Large intestine (tissue), 3 donors: ENCODE results near the gene MYO5A. TPM values are rescaled to one million over a fixed set of nuclear protein-coding genes. Genes with fewer than 3 reads are reported as not detected.
"Not testable (repeated sequence)": the region's sequence is repeated elsewhere in the genome, so short reads cannot be mapped to it uniquely, and the experiment has no call there.

Experiments used
- DNase-seq, 2 donors: peaks; one replicate each; pipeline versions ENCODE4 v3.0.0 to v3.0.0-alpha.2; 2013
- H3K27ac ChIP-seq: one replicate; pipeline ENCODE4 v1.5.1; 2013; ENCODE audit warnings: low read length
- H3K27me3 ChIP-seq: 2 replicates; pipeline ENCODE4 v1.6.1; 2013; ENCODE audit warnings: low read length; ENCODE audit not compliant: control insufficient read depth, insufficient read depth
- H3K36me3 ChIP-seq: 2 replicates; pipeline ENCODE4 v1.6.1; 2013; ENCODE audit warnings: low read length; ENCODE audit not compliant: control insufficient read depth, insufficient read depth
- H3K4me1 ChIP-seq: one replicate; pipeline ENCODE4 v1.6.1; 2013; ENCODE audit warnings: low read length; ENCODE audit not compliant: control insufficient read depth, insufficient read depth
- H3K4me3 ChIP-seq: one replicate; pipeline ENCODE4 v1.5.1; 2013; ENCODE audit warnings: low read length
- H3K9me3 ChIP-seq: one replicate; pipeline ENCODE4 v1.6.1; 2013; ENCODE audit warnings: mild to moderate bottlenecking, low read depth, low read length, moderate library complexity; ENCODE audit not compliant: control insufficient read depth
- WGBS: methylation state at CpG from one replicate; pipeline ENCODE4 v1.1.5; 2013; ENCODE audit warnings: low lambda C conversion rate; ENCODE audit not compliant: insufficient coverage; 5-methylcytosine and 5-hydroxymethylcytosine counted together
- polyA plus RNA-seq: library from polyadenylated mRNA; unstranded; fragments of 120-200 nt; gene quantifications from one replicate; pipeline ENCODE4 v1.2.1, GENCODE V29; 2013

MYO5A gene
- polyA plus RNA-seq, 1 donor: 6.0 TPM

DNA sequence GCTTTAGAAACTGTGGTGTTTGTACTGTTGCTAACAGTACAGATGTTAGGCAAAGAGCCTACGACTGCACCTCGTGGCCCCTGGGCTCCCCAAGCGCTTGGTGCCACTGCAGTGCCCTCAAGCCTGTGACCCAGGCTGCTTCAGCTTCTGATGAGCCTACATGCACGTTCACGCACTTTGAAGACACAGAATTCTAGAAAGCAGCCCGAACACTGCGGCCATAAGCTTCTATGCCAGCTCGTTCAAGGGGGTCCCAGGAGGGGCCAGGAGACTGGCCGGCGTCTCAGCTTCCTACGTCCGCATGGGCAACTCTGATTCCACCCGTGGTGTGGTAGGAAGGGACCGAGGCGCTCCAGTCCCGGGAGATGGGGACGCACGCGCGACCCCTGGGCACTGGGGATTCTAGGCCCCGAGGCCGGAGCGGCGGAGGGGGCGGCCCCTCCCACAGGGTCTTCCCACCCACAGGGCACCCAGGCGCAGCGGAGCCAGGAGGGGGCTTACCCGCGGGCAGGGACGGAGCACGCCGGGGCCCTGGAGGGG is 233.7 kb downstream of the MYO5A start:
- WGBS: no CpG with 5 or more reads among the region's 32 CpGs
- H3K27me3 ChIP-seq: peaks cover 5% of the 10 kb centered on the region
- peak overlapping the region; percentile 45 for H3K4me3 ChIP-seq
- no peaks in the 10 kb centered on the region for H3K36me3 ChIP-seq
- DNase-seq: peak in 1 of 2 donors; percentile 45
- H3K27ac ChIP-seq: peak overlapping the region; percentile 33
- no peaks in the 10 kb centered on the region for H3K4me1 ChIP-seq
- H3K9me3 ChIP-seq: no peaks in the 10 kb centered on the region

DNA sequence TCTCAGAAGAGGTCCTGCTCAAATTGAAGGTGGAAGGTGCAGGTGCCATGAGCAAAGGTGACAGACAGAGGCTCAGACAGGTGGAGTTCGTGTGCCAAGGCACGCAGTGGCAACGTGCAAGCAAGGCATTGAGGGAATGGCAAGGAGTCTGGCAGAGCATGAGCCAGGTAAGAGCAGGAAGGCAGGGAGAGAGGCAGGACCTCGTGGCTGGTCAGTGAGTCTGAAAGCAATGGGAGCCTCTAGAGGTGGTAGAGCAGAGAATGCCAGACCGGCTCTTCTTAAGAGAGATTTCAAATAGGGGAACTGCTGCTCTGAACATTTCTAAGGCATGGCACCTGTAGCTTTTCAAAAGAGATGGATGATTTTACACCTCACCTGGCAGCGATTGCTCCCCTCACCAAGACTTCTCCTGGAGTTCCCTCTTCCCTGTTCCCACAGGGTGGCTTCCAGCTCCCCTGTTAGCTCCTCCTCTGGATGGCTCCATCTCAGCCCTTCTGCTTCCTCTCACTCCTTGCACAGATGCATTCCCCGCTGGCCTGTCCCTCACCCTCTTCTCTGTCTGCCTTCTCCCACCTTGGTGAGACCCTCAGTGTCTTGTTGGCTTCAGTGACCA is 235.8 kb downstream of the MYO5A start:
- DNase-seq: no peak
- Histone ChIP-seq H3K27ac (no peak overlapping the region), H3K4me1 (peaks cover 13% of the 10 kb centered on the region), H3K4me3 (no peak overlapping the region), H3K27me3 (peaks cover 5% of the 10 kb centered on the region), H3K36me3 (no peaks in the 10 kb centered on the region), H3K9me3 (no peaks in the 10 kb centered on the region)
- WGBS: 89% methylated on average over 3 of the region's 7 CpGs

DNA sequence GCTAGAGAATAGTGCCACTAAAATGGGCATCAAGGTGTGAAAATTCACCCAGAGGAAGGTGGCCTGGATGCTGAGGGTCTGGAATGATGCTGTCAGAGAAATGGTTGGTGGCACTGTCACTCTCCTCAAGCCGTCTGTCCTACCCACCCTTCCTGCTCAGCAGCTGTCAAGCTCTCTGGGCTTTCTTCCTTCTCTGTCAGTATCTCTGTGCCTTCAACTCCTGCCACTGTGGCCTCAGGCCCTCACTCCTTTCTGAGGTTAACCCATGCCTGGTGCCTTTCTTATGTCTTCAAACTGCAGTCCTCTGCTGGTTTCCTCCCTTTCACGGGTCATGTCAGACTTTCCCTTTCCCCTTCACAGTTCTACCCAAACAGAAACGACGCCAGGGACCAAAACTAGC is 237.5 kb downstream of the MYO5A start:
- no CpG with 5 or more reads among the region's 4 CpGs for WGBS
- DNase-seq: no peak
- no peak overlapping the region for H3K4me3 ChIP-seq
- H3K27me3 ChIP-seq: peaks cover 5% of the 10 kb centered on the region
- peaks cover 13% of the 10 kb centered on the region for H3K4me1 ChIP-seq
- H3K36me3 ChIP-seq: no peaks in the 10 kb centered on the region
- no peak overlapping the region for H3K27ac ChIP-seq
- no peaks in the 10 kb centered on the region for H3K9me3 ChIP-seq

DNA sequence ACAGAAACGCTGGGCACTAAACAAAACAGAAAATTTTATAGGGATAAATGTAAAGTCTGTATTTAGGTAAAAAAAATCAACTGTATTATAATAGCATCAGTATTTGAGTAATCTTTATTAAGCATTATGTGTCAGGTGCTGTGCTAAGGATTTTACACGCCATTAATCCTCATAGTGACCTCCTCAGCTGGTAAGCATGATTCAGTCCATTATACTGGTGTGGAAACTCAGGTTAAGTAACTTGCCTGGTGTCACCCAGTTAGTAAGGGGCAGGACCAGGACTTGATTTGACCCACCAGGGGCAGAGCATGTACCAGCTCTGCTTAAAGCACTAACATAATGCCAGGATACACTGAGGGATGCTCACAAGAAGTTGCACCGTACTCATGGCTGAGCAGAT is 237.9 kb downstream of the MYO5A start:
- Histone ChIP-seq H3K27me3 (peaks cover 5% of the 10 kb centered on the region), H3K27ac (no peak overlapping the region), H3K4me1 (peaks cover 13% of the 10 kb centered on the region), H3K4me3 (no peak overlapping the region), H3K9me3 (peaks cover 2% of the 10 kb centered on the region), H3K36me3 (no peaks in the 10 kb centered on the region)
- WGBS: 71% methylated on average over 1 of the region's 3 CpGs
- no peak for DNase-seq

DNA sequence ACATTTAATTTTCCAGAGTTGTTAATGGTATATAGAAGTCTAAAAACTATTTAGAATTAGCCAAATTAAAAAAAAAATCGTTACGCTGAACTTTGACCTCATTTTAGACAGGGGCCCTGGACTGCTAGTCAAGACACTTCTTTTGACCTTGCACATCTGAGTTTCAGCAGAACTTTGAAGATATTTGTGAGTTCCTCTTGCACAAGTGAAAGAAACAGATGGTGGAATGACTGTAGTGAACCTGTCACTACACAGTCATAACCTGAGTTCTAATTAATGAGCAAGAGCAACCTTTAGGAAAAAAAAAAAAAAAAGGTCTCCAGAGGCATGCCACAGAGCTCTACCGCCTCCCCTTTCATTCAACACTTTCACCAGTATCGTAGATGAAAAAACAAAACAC is 238.4 kb downstream of the MYO5A start:
- H3K27ac ChIP-seq: no peak overlapping the region
- H3K9me3 ChIP-seq: peaks cover 6% of the 10 kb centered on the region
- peaks cover 13% of the 10 kb centered on the region for H3K4me1 ChIP-seq
- 86% methylated on average over 1 of the region's 4 CpGs for WGBS
- DNase-seq: no peak
- peaks cover 5% of the 10 kb centered on the region for H3K27me3 ChIP-seq
- no peak overlapping the region for H3K4me3 ChIP-seq
- H3K36me3 ChIP-seq: no peaks in the 10 kb centered on the region

DNA sequence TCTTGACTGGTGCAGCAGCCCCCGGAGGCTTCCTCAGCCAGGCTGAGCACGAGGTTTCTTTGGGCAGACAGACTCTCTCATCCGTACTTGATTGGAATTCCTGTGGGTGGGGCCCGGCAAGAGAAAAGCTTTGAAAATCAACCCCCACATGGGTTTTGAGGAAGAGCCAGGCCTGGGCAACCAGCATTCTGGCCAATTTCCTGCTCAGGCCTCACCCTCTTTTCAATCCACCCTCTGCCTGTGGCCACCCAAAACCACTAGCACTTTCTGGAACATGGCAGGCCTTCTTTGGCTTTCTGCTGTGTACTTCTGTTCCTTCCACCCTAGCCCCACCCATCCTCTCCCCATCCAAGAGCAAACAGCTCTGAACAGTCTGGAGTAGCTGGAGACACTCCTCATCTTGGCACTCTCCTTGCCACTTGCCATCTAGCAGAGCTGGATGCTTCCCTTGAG is 239.0 kb downstream of the MYO5A start:
- H3K27ac ChIP-seq: no peak overlapping the region
- H3K36me3 ChIP-seq: no peaks in the 10 kb centered on the region
- no CpG with 5 or more reads among the region's 4 CpGs for WGBS
- H3K4me1 ChIP-seq: peaks cover 13% of the 10 kb centered on the region
- H3K27me3 ChIP-seq: peaks cover under 1% of the 10 kb centered on the region
- H3K9me3 ChIP-seq: peaks cover 9% of the 10 kb centered on the region
- H3K4me3 ChIP-seq: no peak overlapping the region
- DNase-seq: no peak

DNA sequence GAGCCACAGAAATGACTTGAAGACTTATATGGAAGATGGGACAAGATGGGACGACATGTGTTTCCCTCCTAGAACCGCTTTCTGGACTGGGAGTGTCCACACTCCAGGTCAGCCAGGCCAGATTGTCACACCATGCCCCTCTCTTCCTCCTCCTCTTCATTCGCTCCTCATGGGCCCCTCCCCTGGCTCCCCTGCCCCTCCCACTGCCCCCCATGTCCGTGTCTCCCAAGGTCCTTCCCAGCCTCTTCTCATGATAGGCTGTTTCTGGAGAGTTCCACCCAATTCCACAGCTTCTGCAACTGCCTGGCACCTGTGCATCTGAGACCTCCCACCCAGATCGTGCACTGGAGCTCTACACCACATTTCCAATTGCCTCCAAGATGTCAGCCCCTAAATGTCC is 239.7 kb downstream of the MYO5A start:
- WGBS: no CpG with 5 or more reads among the region's 5 CpGs
- Histone ChIP-seq H3K9me3 (peaks cover 9% of the 10 kb centered on the region), H3K27me3 (no peaks in the 10 kb centered on the region), H3K27ac (peak overlapping the region; percentile 26), H3K4me3 (no peak overlapping the region), H3K36me3 (no peaks in the 10 kb centered on the region), H3K4me1 (peaks cover 13% of the 10 kb centered on the region)
- no peak for DNase-seq

DNA sequence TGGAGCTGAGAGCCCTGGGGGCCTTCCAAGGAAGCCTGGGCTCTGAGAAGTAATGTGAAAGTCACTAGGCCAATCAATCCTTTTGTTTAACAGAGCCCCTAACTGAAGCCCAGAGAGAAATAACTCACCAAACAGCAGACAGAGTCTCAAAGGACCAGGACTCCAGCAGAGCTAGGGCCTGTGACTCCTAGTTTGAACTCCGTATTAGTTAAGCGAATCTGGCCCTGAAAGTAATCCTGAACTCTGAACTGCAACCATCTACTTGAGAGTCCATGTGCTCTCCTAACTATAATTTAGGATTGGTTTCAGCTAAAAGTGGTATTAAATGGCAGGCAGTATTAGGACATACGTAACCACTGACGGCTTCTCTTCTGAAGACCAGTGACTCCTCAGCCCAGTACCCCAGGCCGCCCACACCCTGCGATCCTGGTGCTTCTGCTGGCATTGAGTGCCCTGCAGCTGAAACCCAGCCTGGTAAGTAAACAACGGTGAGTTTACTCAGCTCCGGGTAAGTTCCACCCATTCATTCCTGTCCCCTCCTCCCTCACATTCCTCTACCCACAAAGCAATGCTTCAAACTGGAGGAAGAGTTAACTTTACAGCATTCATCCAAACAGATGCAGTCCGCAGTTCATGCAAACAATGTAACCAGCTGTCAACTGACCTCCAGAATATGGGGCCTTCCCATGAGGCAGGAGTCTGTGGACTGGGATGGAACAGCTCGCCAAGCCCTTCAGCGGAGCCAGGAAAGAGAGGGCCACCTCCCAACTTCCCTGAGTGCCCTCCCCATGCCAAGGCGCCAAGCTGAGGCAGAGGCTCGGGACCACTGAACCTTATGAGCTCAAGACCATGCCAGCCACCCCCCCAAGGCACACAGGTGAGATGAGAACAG is 240.4 kb downstream of the MYO5A start:
- Histone ChIP-seq H3K27me3 (no peaks in the 10 kb centered on the region), H3K4me1 (peaks cover 13% of the 10 kb centered on the region), H3K4me3 (no peak overlapping the region), H3K27ac (peak overlapping the region; percentile 54), H3K36me3 (no peaks in the 10 kb centered on the region), H3K9me3 (peaks cover 9% of the 10 kb centered on the region)
- DNase-seq: peak; percentile 67 to 82
- no CpG with 5 or more reads among the region's 13 CpGs for WGBS

DNA sequence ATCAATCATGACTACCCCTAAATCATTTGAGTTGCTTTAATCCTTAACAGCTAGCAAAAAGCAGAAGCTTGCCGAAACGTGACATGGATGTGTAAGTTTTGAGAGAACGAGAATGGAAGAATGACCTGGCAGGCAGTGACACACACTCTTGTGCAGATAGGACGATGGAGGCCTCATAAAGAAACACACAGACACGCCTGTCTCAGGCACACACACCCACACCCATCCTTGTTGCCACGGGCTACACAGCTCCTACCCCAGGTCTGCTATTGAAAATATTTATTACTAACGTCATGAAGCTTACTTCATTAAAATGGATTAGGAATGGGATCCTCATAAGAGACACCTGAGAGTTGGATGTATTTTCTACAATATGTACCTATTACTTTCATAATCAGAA is 241.6 kb downstream of the MYO5A start:
- Histone ChIP-seq H3K27ac (peak overlapping the region; percentile 54), H3K27me3 (no peaks in the 10 kb centered on the region), H3K9me3 (peaks cover 9% of the 10 kb centered on the region), H3K4me3 (no peak overlapping the region), H3K4me1 (peaks cover 13% of the 10 kb centered on the region), H3K36me3 (peaks cover 5% of the 10 kb centered on the region)
- WGBS: no CpG with 5 or more reads among the region's 7 CpGs
- DNase-seq: peak; percentile 19 to 44

DNA sequence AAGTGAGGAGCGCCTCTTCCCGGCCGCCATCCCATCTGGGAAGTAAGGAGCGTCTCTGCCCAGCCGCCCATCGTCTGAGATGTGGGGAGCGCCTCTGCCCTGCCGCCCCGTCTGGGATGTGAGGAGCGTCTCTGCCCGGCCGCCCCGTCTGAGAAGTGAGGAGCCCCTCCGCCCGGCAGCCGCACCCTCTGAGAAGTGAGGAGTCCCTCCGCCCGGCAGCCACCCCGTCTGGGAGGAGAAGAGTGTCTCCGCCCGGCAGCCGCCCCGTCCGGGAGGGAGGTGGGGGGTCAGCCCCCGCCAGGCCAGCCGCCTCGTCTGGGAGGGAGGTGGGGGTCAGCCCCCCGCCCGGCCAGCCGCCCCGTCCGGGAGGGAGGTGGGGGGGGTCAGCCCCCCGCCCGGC is 242.7 kb downstream of the MYO5A start:
- DNase-seq, H3K9me3 ChIP-seq, H3K27ac ChIP-seq, H3K36me3 ChIP-seq, H3K4me3 ChIP-seq, H3K27me3 ChIP-seq: not testable (repeated sequence)
- H3K4me1 ChIP-seq: peaks cover 13% of the 10 kb centered on the region
- WGBS: no CpG with 5 or more reads among the region's 34 CpGs
